ENCODE results near the gene CLDN12. TPM values are rescaled to one million over a fixed set of nuclear protein-coding genes. Genes with fewer than 3 reads are reported as not detected.

CLDN12 gene
- total RNA-seq, 4 donors from 2014 or later: 10.0 to 17.8 (median 14.6) TPM

GRCh38 chr7:90459888-90460287, 56.6 kb downstream of the CLDN12 start:
- no peak for TF ChIP-seq CTCF (IDR thresholded peaks at IDR 0.05; ENCODE audit: low read depth)

GRCh38 chr7:90461219-90461618, 58.0 kb downstream of the CLDN12 start:
- no peak for TF ChIP-seq CTCF (IDR thresholded peaks at IDR 0.05; ENCODE audit: low read depth)

Other genes with a start within 250 kb of the CLDN12 start
- gene STEAP1, start 249.0 kb upstream of the CLDN12 start, total RNA-seq: 10 to 100 TPM; 12.2 to 52.0 (median 40.0) TPM
- gene STEAP2, start 191.7 kb upstream of the CLDN12 start, total RNA-seq: 10 to 100 TPM; 10.5 to 21.2 (median 17.1) TPM
- 10 to 100 TPM; 12.6 to 30.7 (median 21.2) TPM for gene CFAP69, start 158.3 kb upstream of the CLDN12 start, total RNA-seq
- not detected for gene FAM237B, start 82.2 kb upstream of the CLDN12 start, total RNA-seq
- gene GTPBP10, start 56.7 kb upstream of the CLDN12 start, total RNA-seq: 10 to 100 TPM; 19.4 to 33.4 (median 23.5) TPM
- not detected for gene PTTG1IP2, start 66.2 kb downstream of the CLDN12 start, total RNA-seq
- gene CDK14, start 192.9 kb downstream of the CLDN12 start, total RNA-seq: 10 to 100 TPM; 13.4 to 42.4 (median 24.7) TPM